Kidney epithelial cell (primary cell): ENCODE data around the gene GAK. TPM values are rescaled to one million over a fixed set of nuclear protein-coding genes. Genes with fewer than 3 reads are reported as not detected.

Experiments used
- DNase-seq: peaks from one replicate; pipeline ENCODE4 v3.0.0-alpha.2; 2010; ENCODE audit warnings: low read depth
- H3K27me3 ChIP-seq: 2 replicates; pipeline ENCODE4 v1.6.0; 2011; ENCODE audit warnings: low read length; ENCODE audit not compliant: control insufficient read depth, insufficient read depth
- H3K36me3 ChIP-seq: 2 replicates; pipeline ENCODE4 v1.5.1; 2011; ENCODE audit warnings: low read length; ENCODE audit not compliant: control insufficient read depth, insufficient read depth
- H3K4me3 ChIP-seq: 2 replicates; pipeline ENCODE4 v1.5.1; 2011; ENCODE audit warnings: low read depth, mild to moderate bottlenecking, control low read depth, low read length
- total RNA-seq: library from RNA; depleted of rRNA; stranded (reverse); fragments of >200 nt; gene quantifications from 2 replicates; pipeline ENCODE4 v1.2.3, GENCODE V29; 2015
- TF ChIP-seq, protein P1 (sequence below): IDR thresholded peaks from 2 replicates; pipeline ENCODE4 v1.5.1; 2011; ENCODE audit warnings: mild to moderate bottlenecking, moderate library complexity, low read length, control low read depth, inconsistent platforms; ENCODE audit not compliant: insufficient read depth, poor library complexity, severe bottlenecking

Gene GAK
- total RNA-seq, 1 donor from 2014 or later = 131 TPM

DNA sequence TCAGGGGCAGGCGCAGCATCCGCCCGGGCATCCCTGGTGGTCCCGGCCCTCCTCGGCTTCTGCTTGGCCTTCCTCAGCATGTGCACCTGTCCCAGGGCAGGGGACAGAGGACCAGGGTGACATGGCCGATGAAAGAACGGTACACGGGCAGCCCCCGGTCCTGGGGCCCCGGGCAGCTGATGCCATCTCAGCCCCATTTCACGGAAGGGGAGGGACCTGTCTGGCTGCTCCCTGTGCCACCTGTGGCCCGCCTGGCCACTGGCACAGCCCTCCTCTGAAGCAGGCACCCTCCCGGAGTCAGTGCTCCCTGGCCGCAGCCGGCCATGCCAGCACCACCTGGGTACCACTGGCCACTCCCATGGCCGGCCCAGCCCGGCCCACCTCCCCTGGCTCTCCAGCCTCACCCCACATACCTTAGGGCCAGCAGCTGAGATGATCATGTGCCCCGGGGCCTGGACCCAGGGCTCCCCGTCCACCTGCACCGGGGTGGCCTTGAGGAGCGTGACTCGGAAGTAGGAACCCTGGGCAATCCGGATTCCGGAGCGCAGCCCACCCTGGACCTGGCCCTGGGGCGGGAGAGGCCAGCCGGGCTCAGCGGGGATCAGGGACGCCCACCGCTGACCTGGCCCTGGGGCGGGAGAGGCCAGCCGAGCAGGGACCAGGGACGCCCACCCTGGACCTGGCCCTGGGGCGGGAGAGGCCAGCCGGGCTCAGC, 28.7 kb upstream of the GAK start:
- DNase-seq = no peak
- Histone ChIP-seq H3K36me3 (no peaks in the 10 kb centered on the region), H3K4me3 (no peak overlapping the region), H3K27me3 (no peaks in the 10 kb centered on the region)
- TF ChIP-seq, protein P1, sequence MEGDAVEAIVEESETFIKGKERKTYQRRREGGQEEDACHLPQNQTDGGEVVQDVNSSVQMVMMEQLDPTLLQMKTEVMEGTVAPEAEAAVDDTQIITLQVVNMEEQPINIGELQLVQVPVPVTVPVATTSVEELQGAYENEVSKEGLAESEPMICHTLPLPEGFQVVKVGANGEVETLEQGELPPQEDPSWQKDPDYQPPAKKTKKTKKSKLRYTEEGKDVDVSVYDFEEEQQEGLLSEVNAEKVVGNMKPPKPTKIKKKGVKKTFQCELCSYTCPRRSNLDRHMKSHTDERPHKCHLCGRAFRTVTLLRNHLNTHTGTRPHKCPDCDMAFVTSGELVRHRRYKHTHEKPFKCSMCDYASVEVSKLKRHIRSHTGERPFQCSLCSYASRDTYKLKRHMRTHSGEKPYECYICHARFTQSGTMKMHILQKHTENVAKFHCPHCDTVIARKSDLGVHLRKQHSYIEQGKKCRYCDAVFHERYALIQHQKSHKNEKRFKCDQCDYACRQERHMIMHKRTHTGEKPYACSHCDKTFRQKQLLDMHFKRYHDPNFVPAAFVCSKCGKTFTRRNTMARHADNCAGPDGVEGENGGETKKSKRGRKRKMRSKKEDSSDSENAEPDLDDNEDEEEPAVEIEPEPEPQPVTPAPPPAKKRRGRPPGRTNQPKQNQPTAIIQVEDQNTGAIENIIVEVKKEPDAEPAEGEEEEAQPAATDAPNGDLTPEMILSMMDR = no peak

DNA sequence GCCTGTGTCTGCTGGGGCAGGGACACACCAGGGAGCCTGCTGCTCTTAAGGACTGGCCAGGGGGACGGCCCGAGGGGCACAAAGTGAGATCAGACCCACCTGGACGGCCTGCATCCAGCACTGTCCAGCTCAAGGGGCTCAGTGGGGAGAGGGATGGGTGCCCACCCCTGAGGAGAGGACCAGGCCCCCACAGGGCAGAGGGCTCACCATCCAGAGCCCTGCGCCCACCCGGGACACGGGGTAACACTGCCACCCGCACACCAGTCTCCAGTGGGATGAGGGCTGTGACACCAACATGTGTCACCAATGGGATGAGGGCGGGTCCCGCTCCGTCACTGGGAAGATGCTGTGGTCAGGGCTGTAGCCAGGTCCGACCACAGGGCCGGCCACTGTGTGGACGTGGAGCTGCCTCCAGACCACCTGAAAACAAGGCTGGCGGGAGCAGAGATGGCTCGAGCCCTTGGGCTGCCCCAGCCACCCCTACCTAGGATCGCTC, 28.1 kb upstream of the GAK start:
- DNase-seq = no peak
- H3K27me3 ChIP-seq = no peaks in the 10 kb centered on the region
- no peak overlapping the region for H3K4me3 ChIP-seq
- TF ChIP-seq, protein P1 = no peak
- no peaks in the 10 kb centered on the region for H3K36me3 ChIP-seq

DNA sequence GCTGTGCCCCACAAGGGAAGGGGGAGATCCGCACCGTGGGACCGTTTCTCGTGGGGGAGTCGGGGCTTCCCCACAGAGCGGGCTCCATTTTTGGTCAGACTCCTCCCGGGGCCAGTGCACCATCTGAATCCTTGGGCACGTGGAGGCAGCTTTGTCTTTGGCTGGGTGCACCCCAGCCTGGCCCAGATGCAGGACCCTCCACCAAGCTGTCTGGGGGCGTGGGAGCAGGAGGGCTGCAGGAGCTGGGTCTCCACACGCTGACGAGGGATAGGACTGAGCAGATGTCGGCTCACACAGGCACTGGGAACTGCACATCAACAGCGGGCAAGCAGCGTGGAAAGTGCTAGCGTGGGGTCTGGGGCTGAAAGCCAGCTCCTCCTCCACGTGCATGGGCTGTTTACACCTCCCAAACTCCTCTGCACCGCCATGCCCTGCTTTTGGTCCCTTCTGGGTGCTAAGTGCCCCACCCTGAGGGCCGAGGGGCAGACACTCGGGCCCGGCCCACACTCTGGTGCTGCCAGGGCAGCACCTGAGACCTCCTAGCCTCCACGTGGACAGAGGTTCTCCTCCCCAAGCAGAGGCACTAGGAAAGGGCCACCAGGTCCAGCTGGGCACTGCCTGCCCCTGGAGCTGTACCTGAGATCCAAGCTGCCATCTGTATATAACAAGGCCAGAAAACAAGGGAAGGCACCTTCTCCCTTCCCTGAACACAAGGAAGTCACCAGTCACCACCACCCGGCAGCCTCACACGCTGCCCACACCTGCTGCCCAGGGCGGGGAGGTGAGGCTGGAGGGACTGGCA, 27.4 kb upstream of the GAK start:
- no peaks in the 10 kb centered on the region for H3K36me3 ChIP-seq

DNA sequence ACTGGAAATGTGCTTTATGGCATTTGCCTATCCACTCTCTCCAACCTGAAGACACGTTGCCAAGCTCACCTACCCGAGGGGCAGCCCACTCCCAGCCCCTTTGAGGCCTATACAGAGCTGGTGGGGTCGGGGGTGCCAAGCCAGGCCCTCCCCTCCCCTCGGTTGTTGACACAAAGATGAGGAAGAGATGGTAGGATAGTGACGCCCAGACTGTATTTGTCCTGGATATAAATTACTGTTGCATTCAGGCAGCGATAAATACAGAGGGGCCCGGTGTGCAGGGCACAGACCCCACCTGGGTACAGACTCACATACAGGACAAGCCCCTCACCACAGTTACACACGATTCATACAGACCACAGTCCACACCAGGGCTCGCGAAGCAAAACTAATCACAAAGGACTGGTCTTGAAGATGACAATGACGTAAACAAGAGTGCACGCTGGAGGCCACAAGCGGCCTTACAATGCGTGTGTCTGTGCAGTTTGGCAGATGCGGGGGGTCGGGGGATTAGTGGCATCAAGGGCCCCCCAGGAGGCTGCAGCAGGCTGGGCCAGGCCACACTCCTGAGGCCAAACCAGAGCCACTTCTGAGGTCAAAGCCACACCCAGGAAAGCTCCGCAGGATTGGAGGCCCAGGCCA, 26.7 kb upstream of the GAK start:
- Histone ChIP-seq H3K36me3 (no peaks in the 10 kb centered on the region), H3K27me3 (no peaks in the 10 kb centered on the region), H3K4me3 (no peak overlapping the region)
- no peak for DNase-seq
- TF ChIP-seq, protein P1 = no peak

More for the DNA sequence above, 27.4 kb upstream of the GAK start:
- H3K4me3 ChIP-seq = no peak overlapping the region
- H3K27me3 ChIP-seq = no peaks in the 10 kb centered on the region
- TF ChIP-seq, protein P1 = no peak
- no peak for DNase-seq

DNA sequence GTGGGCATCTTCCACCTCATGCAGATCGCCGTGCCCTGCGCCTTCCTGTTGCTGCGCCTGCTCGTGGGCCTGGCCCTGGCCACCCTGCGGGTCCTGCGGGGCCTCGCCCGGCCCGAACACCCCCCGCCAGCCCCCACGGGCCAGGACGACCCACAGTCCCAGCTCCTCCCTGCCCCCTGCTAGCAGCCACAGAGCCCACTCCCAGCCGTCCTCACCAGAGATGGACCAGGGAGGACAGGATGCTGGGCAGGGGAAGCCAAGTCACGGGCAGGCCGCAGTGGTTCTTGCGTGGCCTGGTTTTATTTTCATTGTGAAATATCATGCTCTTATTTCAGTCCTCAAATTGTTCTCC, 26.2 kb upstream of the GAK start:
- no peak for DNase-seq
- Histone ChIP-seq H3K4me3 (no peak overlapping the region), H3K27me3 (no peaks in the 10 kb centered on the region), H3K36me3 (no peaks in the 10 kb centered on the region)
- TF ChIP-seq, protein P1 = no peak
